Liver (tissue), 3 donors: Measurements from ENCODE around the gene MCTP1.
"Not testable (repeated sequence)": the region's sequence is repeated elsewhere in the genome, so short reads cannot be mapped to it uniquely, and the experiment has no call there.

Experiments used
- ATF3 ChIP-seq: IDR thresholded peaks from 2 replicates; pipeline ENCODE4 v1.6.1; 2016; ENCODE audit warnings: antibody characterized with exemption
- CTCF ChIP-seq: fragments of 150-350 bp; IDR thresholded peaks from 2 replicates; pipeline ENCODE4 v1.5.1; 2017; ENCODE audit warnings: improper control_type of control experiment, low read depth, low read length; ENCODE audit not compliant: missing input control
- EGR1 ChIP-seq, 2 donors: IDR thresholded peaks; 2 replicates each; pipeline ENCODE4 v1.6.1; 2016 to 2018; ENCODE audit warnings: antibody characterized with exemption in 2 of 2, low read depth in 2 of 2
- FOXA1 ChIP-seq: IDR thresholded peaks from 2 replicates; pipeline ENCODE4 v1.6.1; 2016; ENCODE audit warnings: antibody characterized with exemption
- FOXA2 ChIP-seq: IDR thresholded peaks from 2 replicates; pipeline ENCODE4 v1.6.1; 2016; ENCODE audit warnings: antibody characterized with exemption
- GABPA ChIP-seq, 2 donors: IDR thresholded peaks in 1 of 2; conservative IDR thresholded peaks in 1 of 2; 2 replicates each; pipeline ENCODE4 v1.6.1; 2016; ENCODE audit warnings: antibody characterized with exemption in 2 of 2, mild to moderate bottlenecking in 1 of 2, moderate library complexity in 1 of 2
- JUND ChIP-seq, 2 donors: IDR thresholded peaks; 2 replicates each; pipeline ENCODE4 v1.6.1; 2016; ENCODE audit warnings: antibody characterized with exemption in 2 of 2
- MAX ChIP-seq: IDR thresholded peaks from 2 replicates; pipeline ENCODE4 v1.6.1; 2016; ENCODE audit warnings: antibody characterized with exemption
- REST ChIP-seq: IDR thresholded peaks from 2 replicates; pipeline ENCODE4 v1.6.1; 2016; ENCODE audit warnings: antibody characterized with exemption, mild to moderate bottlenecking
- TAF1 ChIP-seq: conservative IDR thresholded peaks from 2 replicates; pipeline ENCODE4 v1.6.1; 2016; ENCODE audit warnings: antibody characterized with exemption, mild to moderate bottlenecking
- YY1 ChIP-seq: IDR thresholded peaks from 2 replicates; pipeline ENCODE4 v1.6.1; 2016; ENCODE audit warnings: antibody characterized with exemption, mild to moderate bottlenecking
- donor health status: healthy.
- donor health status: healthy.

GRCh38 chr5:94828222-94828621 is 456.7 kb downstream of the MCTP1 start:
- not testable (repeated sequence) for TF ChIP-seq CTCF; MAX; FOXA2; FOXA1; YY1; EGR1 (IDR thresholded peaks at IDR 0.05; ENCODE audit: low read depth in 2 of 2); REST; GABPA (IDR thresholded peaks at IDR 0.05 in 1 of 2, conservative IDR thresholded peaks at IDR 0.05 in 1 of 2); TAF1; ATF3; JUND (IDR thresholded peaks at IDR 0.05)
